GM08714 (cell line): ENCODE measurements around the gene CRY2.
"Not testable (repeated sequence)": the region's sequence is repeated elsewhere in the genome, so short reads cannot be mapped to it uniquely, and the experiment has no call there.

ENCODE experiments used
- H3K4me3 ChIP-seq: fragments of 200-500 bp; sonication (Bioruptor generic); 2 replicates; pipeline ENCODE4 v1.5.1; 2014; ENCODE audit warnings: mild to moderate bottlenecking, low read length, inconsistent platforms
- ZNF274 ChIP-seq: IDR thresholded peaks from 2 replicates; pipeline ENCODE4 v1.6.1; 2012; ENCODE audit warnings: mild to moderate bottlenecking, low read depth, low read length

Gene CRY2

DNA sequence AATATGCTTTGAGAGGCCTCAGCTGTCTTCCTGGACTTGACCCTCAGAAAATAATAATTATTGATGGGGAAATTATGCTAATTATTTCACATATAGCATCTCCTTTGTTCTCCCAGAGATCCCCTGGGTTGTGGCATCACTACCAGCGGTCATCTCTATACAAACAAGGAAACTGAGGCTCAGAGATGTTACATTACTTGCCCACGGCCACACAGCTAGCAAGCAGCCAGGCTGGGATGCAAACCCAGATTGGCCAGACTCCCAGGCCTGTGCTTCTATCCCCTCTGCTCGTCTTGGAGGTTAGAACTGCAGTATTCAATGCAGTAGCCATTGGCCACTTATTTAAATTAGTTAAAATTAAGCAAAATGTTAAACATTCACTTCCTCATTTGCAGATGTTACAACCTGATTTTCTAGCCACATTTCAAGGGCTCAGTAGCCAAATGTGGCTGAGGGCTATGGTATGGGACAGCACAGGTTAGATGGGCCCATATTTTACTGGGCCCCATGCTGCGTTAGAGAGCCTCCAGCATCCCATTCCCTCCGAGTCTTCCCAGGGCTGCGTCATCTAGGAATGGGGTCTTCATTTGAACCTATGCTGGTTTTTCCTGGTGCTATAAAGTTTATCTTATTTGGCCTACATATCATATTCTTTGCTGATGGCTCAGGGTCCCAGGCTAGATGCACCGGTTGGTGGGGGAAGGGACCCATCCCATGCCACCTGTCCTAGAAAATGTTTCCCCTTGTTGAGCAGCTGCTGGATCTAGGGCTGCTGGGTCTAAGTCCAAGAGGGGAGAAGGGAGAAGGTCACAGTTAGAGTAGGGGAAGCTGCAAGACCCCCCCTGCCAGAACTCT is 40.1 kb upstream of the CRY2 start:
- TF ChIP-seq ZNF274: no peak
- no peak overlapping the region; the same call in 1 of the 2 replicates for H3K4me3 ChIP-seq

DNA sequence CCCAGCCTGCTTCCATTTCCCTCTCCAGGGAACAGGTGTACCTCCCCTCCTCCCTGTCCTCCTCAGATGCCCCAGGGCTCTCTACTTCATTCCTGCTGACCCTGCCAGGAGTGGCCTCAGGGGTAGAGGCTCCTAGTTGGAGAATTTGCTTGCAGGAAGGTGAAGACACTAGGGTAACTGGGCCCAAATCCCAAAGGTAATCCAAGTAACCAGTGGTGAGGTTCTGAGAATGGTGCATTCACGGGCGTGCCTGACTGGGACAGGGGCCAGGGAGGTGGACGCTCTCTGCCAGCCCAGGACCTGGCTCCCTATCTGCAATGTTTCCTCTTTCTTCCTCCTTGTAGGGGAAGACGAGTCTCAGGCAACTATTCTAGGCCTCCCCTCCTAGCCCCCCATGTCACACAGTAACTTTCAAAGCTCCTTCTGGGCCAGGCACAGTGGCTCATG is 39.5 kb upstream of the CRY2 start:
- no peak overlapping the region for H3K4me3 ChIP-seq
- TF ChIP-seq ZNF274: no peak

DNA sequence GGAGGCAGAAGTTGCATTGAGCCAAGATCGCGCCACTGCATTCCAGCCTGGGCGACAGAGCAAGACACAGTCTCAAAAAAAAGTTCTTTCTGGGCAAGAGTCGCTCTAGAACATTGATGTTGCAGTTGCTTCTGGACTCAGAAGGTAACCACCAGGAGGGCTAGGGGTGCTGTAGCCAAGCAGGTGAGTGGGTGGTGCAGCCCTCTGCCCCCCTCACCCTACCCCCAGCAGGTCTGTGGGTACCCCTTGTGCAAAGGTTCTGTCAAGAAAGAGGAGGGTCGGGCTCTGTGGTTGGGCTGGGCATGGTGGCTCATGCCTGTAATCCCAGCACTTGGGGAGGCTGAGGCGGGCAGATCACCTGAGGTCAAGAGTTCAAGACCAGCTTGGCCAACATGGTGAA is 38.8 kb upstream of the CRY2 start:
- not testable (repeated sequence) for H3K4me3 ChIP-seq

DNA sequence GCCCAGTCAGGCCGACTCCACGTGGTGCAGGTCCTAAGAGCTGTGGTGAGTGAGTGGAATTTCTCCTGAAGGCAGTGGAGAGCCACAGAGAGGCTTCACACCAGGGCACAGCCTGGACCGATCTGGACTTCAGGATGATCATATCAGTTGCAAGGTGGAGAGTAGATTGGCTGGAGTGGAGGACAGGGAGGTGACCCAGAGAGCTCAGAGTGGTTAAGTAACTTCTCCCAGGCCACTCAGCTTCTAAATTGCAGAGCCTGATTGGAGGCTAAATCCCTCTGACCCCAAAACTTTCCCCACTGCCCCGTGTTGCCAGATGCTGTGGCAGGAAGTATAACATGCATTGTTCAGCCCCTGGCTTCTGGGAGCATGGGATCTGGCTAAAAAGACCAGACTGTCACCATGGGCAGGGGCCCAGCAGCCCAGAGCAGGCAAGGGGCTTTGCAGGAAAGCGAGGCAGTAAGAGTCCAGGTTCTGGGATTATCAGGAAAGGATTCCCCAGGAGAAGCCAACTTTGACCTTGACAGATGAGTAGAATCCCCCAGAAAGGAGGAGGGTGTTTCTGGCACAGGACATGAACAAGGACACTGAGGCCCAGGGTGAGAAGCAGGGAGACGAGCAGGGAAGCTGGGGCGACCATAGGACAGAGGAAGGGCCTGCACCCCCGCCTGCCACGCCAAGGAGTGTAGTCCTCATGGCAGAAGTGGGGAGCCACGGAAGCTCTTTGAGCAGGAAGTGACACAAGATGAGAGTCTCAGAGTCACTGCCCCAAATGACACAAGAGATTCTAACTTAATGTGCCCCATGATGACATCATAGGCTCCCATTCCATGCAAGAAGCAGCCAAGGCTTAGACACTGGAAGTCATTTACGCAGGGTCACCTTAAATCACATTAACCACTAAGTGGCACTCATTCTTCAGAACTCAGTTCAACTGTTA is 37.5 kb upstream of the CRY2 start:
- TF ChIP-seq ZNF274: no peak
- no peak overlapping the region for H3K4me3 ChIP-seq

DNA sequence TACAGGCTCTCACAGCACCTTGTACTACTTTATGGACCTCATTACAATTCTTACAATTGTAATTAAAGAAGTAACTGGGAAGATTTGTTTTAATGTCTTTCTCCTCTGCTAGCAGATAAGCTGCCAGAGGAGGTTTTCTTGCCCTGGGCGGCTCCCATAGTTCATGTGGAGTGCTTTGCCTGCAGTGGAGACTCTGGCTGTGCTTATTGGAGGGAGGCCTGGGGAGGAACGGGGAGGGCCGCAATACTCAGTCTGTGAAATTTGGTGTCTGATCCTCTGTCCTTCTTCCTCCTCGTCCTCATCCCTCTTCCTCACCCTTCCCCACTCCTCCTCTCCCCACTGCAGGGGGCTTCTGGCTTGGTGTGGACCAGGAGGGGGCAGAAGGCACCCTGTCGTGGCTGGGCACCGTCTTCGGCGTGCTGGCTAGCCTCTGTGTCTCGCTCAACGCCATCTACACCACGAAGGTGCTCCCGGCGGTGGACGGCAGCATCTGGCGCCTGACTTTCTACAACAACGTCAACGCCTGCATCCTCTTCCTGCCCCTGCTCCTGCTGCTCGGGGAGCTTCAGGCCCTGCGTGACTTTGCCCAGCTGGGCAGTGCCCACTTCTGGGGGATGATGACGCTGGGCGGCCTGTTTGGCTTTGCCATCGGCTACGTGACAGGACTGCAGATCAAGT is 36.7 kb upstream of the CRY2 start:
- H3K4me3 ChIP-seq: no peak overlapping the region
- no peak for TF ChIP-seq ZNF274

DNA sequence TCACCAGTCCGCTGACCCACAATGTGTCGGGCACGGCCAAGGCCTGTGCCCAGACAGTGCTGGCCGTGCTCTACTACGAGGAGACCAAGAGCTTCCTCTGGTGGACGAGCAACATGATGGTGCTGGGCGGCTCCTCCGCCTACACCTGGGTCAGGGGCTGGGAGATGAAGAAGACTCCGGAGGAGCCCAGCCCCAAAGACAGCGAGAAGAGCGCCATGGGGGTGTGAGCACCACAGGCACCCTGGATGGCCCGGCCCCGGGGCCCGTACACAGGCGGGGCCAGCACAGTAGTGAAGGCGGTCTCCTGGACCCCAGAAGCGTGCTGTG is 36.2 kb upstream of the CRY2 start:
- TF ChIP-seq ZNF274: no peak
- no peak overlapping the region for H3K4me3 ChIP-seq

DNA sequence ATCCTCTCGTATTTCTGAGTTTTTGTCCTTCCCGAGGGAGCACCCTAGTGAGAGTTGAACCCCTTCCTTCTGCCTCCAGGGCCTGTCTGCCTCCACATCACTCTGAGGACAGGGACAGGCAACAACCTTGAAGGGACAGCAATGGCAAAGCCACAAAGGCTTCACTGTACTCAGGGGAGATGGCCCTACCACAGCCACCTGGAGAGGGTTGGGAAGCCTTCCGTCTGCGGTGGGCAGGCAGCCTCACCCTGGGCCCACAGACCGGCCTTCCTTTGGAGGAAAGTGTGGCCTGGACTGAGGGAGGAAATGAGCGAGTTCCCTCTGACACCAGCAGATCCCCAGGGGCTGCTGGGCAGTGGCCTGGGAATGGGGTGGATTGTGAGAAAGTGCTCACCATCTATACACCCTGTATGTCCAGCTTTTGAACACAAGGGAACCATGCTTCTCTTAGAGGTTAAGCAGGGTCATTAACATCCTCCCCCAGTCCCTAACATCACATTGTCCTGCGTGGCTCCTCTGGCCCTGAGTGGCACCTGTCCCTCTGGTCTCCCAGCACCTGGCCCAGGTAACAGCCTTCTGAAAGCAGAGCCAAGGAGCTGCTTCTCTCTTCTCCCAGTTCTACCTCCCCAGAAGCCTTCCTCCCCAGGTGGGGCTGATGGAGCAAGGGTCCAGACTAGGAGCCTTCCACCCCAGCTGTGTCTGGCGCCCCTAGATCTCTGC is 35.5 kb upstream of the CRY2 start:
- TF ChIP-seq ZNF274: no peak
- H3K4me3 ChIP-seq: no peak overlapping the region

DNA sequence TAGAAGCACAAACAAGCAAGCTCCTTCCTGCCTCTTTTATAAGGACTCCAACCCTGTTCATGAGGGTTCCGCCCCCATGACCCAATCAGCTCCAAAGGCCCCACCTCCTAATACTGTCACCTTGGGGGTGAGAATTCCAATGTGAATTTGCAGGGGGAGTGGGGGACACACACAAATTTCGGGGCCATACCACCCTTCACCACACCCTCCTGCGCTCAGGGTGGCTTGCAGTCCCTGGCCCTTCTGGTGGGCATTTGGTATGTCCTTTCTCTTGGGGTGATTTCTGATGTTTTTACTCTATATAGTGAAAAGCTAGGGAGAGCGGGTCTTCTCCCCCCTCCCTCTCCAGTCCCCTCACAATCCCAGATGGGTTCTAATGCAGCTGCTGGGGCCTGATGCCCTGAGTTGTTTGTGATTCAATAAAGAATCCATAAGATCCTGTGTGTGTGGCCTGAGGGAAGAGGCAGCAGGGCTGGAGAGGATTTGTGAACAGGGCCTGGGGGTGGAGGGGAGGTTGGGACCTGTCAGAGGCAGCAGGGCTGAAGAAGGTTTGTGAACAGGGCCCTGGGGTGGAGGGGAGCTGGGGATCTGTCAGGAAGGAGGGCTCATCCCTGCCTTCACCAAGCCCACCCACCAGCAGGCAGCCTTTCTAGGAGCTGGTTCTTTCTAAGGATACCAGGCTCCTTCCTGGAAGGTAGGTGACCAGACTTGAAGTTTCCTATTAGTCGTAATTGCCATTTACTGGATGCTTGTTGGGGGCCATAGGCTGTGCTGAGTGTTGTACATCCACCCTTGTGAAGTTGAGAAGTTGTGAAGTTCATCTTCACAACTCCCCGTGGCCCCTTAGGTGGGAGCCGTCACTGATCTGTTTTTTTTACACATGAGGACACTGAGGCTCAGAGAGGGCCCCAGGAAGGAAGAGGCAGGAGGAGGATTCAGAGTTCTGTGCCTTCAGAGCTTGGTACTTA is 34.4 kb upstream of the CRY2 start:
- TF ChIP-seq ZNF274: no peak
- no peak overlapping the region for H3K4me3 ChIP-seq

DNA sequence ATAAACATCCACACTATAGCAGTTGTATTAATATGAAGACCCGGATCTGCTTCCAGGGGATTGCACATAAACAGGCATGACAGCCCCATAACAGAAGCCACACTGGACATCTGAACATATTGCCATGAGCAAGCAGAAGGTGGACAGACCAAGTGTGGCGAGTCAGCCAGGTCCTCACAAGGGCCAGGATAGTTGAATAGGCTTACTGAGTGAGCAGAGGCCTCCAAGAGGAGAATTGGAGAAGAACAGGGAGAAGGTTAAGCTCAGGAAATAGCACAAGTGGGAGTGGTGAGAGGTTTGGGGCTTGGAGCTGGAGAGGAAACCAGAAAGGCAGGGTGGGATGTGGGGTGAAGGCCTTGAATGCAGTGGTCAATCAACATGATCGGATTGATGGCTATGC is 31.5 kb upstream of the CRY2 start:
- H3K4me3 ChIP-seq: no peak overlapping the region
- TF ChIP-seq ZNF274: no peak

DNA sequence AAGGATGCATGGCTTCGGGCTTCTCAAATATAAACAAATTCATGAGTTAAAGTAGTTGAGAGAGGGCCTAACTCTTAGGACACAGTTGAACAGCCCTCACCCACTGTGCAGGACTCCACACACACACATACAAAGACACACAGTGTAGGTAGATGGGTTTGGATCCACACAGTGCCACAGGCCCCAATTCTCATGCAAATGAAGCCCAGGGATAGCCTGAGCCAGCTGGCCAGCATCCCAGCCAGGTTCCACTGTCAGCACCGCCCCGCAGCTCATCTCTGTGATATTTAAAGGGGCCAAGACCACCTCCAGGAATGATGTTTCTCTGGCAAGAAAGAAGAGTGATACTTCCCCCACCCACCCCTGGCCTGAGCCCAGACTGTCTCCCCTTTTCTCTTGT is 30.7 kb upstream of the CRY2 start:
- TF ChIP-seq ZNF274: no peak
- H3K4me3 ChIP-seq: no peak overlapping the region

DNA sequence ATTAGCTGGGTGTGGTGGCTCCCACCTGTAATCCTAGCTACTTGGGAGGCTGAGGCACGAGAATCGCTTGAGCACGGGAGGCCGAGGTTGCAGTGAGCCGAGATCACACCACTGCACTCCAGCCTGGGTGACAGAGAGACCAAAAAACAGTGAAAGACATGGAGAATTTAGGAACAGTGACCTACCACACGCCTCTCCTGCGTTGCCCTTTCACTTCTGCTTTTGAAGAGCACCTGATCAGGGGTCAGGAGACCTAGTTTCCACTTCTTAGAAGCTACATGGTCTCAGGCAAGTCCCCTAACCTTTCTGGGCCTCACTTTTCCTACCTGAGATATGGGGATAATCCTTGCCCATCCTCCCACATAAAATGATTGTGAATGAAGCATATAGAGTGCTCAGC is 30.1 kb upstream of the CRY2 start:
- no peak for TF ChIP-seq ZNF274
- no peak overlapping the region for H3K4me3 ChIP-seq

DNA sequence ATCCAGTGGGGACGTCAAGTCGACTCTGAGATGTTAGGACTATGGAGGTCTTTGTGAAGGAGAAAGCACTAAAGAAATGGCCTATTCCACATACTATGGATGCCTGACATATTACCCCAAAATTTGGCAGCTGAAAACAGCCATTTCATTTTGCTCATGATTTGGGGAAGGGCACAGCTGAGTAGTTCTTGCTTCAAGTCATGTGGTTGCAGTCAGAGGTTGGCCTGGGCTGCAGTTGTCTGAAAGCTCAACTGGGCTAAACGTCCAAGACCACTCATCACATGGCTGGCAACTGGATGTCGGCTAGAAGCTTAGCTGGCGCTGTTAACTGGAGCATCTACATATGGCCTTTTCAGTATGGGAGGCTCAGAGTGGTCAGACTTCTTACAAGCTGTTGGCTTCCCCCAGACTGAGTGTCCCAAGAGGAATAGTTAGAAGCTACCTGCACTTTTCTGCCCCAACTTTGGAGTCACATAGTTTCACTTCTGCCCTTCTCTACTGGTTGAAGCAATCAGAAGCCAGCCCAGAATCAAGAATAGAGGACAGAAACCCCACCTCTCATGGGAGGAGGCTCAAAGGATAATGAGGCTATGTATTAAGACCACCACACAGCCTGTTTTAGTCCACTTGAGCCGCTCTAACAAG is 28.2 kb upstream of the CRY2 start:
- TF ChIP-seq ZNF274: no peak
- no peak overlapping the region for H3K4me3 ChIP-seq
